Osteoblast (primary cell): ENCODE results near the gene TSGA10. TPM values are rescaled to one million over a fixed set of nuclear protein-coding genes. Genes with fewer than 3 reads are reported as not detected.

ENCODE experiments used
- DNase-seq: peaks from one replicate; pipeline ENCODE4 v3.0.0; 2011; ENCODE audit warnings: low spot score, mixed read lengths; ENCODE audit not compliant: insufficient read length; ENCODE audit errors: missing footprints
- H2AFZ ChIP-seq: 2 replicates; pipeline ENCODE4 v1.6.0; 2011; ENCODE audit warnings: mild to moderate bottlenecking, low read length
- H3K27ac ChIP-seq: 2 replicates; pipeline ENCODE4 v1.5.1; 2011; ENCODE audit warnings: mild to moderate bottlenecking, low read depth, low read length, moderate library complexity
- H3K27me3 ChIP-seq: 2 replicates; pipeline ENCODE4 v1.6.0; 2012; ENCODE audit warnings: mild to moderate bottlenecking, control low read depth, inconsistent platforms, low read length, moderate library complexity; ENCODE audit not compliant: insufficient read depth
- H3K36me3 ChIP-seq: 2 replicates; pipeline ENCODE4 v1.5.1; 2011; ENCODE audit warnings: mild to moderate bottlenecking, low read length, control low read depth, moderate library complexity; ENCODE audit not compliant: insufficient read depth
- H3K4me1 ChIP-seq: 2 replicates; pipeline ENCODE4 v1.5.1; 2011; ENCODE audit warnings: mild to moderate bottlenecking, low read length, control low read depth, moderate library complexity; ENCODE audit not compliant: insufficient read depth
- H3K4me2 ChIP-seq: 2 replicates; pipeline ENCODE4 v1.6.0; 2011; ENCODE audit warnings: mild to moderate bottlenecking, low read length; ENCODE audit not compliant: insufficient read depth
- H3K4me3 ChIP-seq: fragments of 200-600 bp; sonication (generic); 3 replicates; pipeline ENCODE4 v1.5.1; 2012; ENCODE audit warnings: mild to moderate bottlenecking, low read length, inconsistent platforms; ENCODE audit not compliant: insufficient read depth
- H3K79me2 ChIP-seq: 2 replicates; pipeline ENCODE4 v1.6.0; 2012; ENCODE audit warnings: mild to moderate bottlenecking, low read length, control low read depth, inconsistent platforms; ENCODE audit not compliant: insufficient read depth
- H3K9me3 ChIP-seq: 2 replicates; pipeline ENCODE4 v1.5.1; 2011; ENCODE audit warnings: low read depth, low read length, control low read depth
- H4K20me1 ChIP-seq: 2 replicates; pipeline ENCODE4 v1.6.0; 2012; ENCODE audit warnings: mild to moderate bottlenecking, low read length, control low read depth; ENCODE audit not compliant: insufficient read depth
- total RNA-seq: library from RNA; depleted of rRNA; stranded (reverse); fragments of >200 nt; gene quantifications from 2 replicates; pipeline ENCODE4 v1.2.3, GENCODE V29; 2012
- TF ChIP-seq, protein P1 (sequence below): IDR thresholded peaks from 2 replicates; pipeline ENCODE4 v1.5.1; 2011; ENCODE audit warnings: mild to moderate bottlenecking, low read depth, low read length, moderate library complexity; ENCODE audit errors: extremely low read depth

Gene TSGA10
- total RNA-seq, 1 donor, result 4.0 TPM

- H3K4me2 ChIP-seq, result no peak overlapping the region
- H2AFZ ChIP-seq, result no peak overlapping the region
- no peaks in the 10 kb centered on the region for H3K27me3 ChIP-seq
- no peak overlapping the region for H3K4me3 ChIP-seq
- H3K9me3 ChIP-seq, result no peaks in the 10 kb centered on the region
- H3K27ac ChIP-seq, result no peak overlapping the region
- DNase-seq, result no peak
- H3K79me2 ChIP-seq, result no peaks in the 10 kb centered on the region
- TF ChIP-seq, protein P1, sequence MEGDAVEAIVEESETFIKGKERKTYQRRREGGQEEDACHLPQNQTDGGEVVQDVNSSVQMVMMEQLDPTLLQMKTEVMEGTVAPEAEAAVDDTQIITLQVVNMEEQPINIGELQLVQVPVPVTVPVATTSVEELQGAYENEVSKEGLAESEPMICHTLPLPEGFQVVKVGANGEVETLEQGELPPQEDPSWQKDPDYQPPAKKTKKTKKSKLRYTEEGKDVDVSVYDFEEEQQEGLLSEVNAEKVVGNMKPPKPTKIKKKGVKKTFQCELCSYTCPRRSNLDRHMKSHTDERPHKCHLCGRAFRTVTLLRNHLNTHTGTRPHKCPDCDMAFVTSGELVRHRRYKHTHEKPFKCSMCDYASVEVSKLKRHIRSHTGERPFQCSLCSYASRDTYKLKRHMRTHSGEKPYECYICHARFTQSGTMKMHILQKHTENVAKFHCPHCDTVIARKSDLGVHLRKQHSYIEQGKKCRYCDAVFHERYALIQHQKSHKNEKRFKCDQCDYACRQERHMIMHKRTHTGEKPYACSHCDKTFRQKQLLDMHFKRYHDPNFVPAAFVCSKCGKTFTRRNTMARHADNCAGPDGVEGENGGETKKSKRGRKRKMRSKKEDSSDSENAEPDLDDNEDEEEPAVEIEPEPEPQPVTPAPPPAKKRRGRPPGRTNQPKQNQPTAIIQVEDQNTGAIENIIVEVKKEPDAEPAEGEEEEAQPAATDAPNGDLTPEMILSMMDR, result no peak
- no peaks in the 10 kb centered on the region for H3K36me3 ChIP-seq
- H3K4me1 ChIP-seq, result no peaks in the 10 kb centered on the region
- no peaks in the 10 kb centered on the region for H4K20me1 ChIP-seq
Measured at GRCh38 chr2:99081891-99082290, 72.9 kb downstream of the TSGA10 start.

DNA sequence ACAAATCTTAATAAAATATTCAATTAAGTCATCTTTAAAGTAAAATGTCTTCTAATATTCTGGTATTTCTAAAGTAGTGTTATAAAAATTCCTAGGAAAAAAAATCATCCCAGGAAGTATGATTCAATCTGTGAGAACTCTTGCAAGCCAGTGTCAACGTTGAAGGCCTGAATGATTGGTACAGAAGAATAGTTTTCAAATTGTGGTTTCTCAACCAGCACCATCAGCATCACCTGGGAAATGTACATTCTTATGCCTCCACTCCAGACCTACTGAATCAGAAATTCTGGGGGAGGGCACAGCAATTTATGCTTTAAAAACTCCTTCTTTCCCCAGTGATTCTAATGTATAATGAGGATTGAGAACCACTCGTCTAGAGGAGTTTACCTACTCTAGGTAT is 75.5 kb downstream of the TSGA10 start:
- Histone ChIP-seq H3K36me3 (no peaks in the 10 kb centered on the region), H4K20me1 (no peaks in the 10 kb centered on the region), H3K4me3 (no peak overlapping the region), H3K79me2 (no peaks in the 10 kb centered on the region), H3K4me2 (no peak overlapping the region), H3K27me3 (no peaks in the 10 kb centered on the region), H3K27ac (no peak overlapping the region), H3K9me3 (no peaks in the 10 kb centered on the region), H3K4me1 (no peaks in the 10 kb centered on the region), H2AFZ (no peak overlapping the region)
- DNase-seq, result no peak
- TF ChIP-seq, protein P1, result no peak

GRCh38 chr2:99072551-99072950 is 82.2 kb downstream of the TSGA10 start:
- Histone ChIP-seq H3K27me3 (no peaks in the 10 kb centered on the region), H3K4me1 (no peaks in the 10 kb centered on the region)

DNA sequence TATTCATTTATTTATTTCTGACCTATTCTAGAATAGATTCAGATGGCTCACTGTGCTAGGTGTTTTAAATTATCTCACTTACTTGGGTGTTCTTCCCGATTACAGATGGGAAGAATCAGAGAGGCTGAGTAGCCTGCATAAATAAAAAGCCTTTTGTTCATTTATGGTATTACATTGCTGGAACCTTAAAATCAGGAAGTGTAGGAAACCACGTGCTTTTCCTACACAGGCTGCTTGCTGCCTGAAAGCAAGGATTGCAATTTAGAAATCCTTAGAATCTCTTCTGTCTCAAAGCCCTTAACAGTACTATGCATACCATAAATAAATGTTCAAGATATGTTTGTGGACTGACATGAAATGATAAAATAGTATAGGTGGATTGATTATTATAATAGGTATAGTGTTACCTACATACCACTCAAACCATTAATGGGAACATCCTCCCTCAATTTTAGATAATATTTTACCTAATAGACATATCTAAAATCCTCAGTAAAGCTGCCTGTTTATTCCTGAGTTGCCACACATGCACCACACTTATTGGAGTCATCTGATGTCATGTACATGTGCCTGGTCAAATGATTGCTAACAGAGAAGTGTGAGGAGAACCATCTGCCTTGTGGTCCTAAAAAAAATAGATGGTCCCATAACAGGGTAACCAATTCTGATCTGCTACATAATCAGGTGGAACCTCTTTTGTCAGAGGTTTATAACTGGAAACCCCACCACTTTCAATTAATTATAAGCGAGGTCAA is 86.7 kb downstream of the TSGA10 start:
- Histone ChIP-seq H3K36me3 (no peaks in the 10 kb centered on the region), H3K9me3 (no peaks in the 10 kb centered on the region), H2AFZ (no peak overlapping the region), H3K4me2 (no peak overlapping the region), H3K27ac (no peak overlapping the region), H3K79me2 (no peaks in the 10 kb centered on the region), H3K27me3 (no peaks in the 10 kb centered on the region), H4K20me1 (no peaks in the 10 kb centered on the region), H3K4me1 (peaks cover 5% of the 10 kb centered on the region), H3K4me3 (no peak overlapping the region)
- TF ChIP-seq, protein P1, result no peak
- no peak for DNase-seq

More at GRCh38 chr2:99072551-99072950, 82.2 kb downstream of the TSGA10 start:
- TF ChIP-seq, protein P1, result no peak
- Histone ChIP-seq H3K79me2 (no peaks in the 10 kb centered on the region), H3K9me3 (no peaks in the 10 kb centered on the region), H3K36me3 (no peaks in the 10 kb centered on the region), H3K27ac (no peak overlapping the region), H3K4me3 (no peak overlapping the region), H2AFZ (no peak overlapping the region), H3K4me2 (no peak overlapping the region), H4K20me1 (no peaks in the 10 kb centered on the region)
- DNase-seq, result no peak
